ENCODE measurements around the gene CYP8B1.
A peak's percentile ranks its signal among the peaks of the same experiment; 100 is the strongest.
"Not testable (repeated sequence)": the region's sequence is repeated elsewhere in the genome, so short reads cannot be mapped to it uniquely, and the experiment has no call there.

Gene CYP8B1

DNA sequence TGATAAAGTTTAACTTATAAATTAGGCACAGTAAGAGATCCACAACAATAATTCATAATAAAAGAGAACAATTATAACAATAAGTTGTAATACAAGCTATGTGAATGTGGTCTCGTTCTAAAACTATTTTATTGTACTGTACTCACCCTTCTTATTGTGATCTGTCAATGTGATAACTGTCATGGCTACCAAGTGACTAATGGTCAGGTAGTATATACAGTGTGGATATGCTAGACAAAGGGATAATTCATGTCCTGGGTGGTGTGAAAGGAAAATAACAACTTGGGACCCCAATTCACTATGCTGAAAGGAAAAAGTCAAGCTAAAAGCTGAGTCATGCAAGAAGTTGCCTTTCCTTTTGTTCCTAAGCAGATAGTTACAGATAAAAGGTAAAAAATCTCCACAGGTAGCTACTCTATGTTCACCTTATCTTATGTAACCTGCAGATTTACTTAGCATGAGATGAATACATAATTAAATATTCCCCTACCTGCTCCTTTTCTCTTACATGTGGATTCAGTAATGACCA lies 10.7 kb upstream of the CYP8B1 start:
- no peak for DNase-seq (ENCODE audit: low read depth in 2 of 2, low spot score in 1 of 2)

DNA sequence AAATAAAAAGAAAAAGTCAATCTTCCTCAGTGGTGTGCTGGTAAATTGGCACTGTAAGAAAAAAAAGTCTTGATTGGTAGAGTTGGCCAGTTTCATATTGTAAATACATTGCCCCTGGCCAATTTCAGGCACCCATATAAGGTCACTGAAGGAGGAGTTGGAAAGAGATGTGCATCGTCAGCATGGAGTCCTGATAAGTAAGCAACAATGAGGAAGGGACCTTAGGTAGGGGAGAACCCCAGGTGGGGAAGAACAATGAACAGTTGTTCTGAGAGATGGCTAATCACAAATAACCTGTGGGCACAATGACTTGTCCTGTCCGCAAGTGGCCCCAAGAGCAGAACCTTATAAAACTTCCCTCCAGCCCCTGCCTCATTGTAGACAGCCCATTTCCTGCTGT lies 8.6 kb upstream of the CYP8B1 start:
- no peak for DNase-seq (ENCODE audit: low read depth in 2 of 2, low spot score in 1 of 2)

DNA sequence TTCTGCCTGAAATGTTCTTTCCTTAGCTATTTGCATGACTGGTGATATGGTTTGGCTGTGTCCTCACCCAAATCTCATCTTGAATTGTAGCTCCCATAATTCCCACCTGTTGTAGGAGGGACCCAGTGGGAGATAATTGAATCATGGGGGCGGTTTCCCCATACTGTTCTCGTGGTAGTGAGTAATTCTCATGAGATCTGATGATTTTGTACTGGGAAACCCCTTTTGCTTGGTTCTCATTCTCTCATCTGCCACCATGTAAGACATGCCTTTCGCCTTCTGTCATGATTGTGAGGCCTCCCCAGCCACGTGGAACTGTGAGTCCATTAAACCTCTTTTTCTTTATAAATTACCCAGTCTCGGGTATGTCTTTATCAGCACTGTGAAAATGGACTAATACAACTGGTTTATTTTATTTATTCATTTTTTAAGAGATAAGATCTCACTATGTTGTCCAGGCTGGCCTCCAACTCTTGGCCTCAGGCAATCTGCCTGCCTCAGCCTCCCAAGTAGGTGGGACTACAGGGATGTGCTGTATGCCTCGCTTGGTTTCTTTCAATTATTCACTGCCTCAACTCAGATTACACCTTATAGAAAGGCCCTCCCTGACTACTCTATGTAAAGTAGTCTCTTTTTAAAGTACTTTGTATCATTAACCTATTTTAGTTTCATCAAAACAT lies 7.7 kb upstream of the CYP8B1 start:
- not testable (repeated sequence) for DNase-seq (ENCODE audit: low read depth in 2 of 2, low spot score in 1 of 2)

DNA sequence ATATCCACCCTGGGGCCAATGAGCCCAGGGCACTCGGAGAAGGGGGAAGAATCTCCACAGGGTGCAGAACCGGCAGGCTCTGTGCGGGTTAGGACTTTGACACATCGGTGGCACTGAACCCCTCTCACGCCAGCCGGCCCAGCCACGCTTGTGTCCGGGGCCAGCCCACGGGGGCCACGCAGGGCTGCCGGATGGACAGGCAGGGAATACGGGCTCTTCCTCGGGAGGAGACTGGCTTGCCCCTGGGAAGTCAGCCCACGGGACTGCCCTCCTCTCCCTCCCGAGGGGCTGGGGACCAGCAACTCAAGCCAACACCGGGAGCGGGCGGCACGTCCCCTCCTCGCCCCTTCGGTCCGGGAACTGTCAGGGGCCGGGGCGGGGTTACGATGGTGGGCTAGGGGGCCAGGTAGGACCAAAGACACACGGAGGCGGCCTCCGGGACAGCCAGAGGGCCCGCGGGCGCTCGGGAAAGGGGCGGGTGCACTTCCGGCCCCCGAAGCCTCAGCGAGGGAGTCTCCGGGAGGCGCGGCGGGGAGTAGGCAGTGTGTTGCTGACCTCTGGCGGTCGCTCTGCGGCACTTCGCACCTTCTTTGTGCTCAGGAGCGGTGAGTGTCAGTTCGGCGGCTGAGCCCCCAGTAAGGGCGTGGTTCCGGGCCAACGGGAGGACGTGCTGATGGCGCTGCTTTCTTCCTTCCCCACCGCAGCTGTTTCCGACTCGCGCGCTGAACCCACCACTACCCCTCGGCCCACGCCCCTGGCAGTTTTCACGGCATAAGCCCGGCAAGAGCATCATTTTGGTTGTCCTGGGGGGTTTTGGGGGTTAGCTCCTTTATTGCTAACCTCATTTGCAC lies 5.1 kb upstream of the CYP8B1 start:
- peak; percentile 52 to 73 for DNase-seq (ENCODE audit: low read depth in 2 of 2, low spot score in 1 of 2)

- DNase-seq (ENCODE audit: low read depth in 2 of 2, low spot score in 1 of 2): no peak
Observed at GRCh38 chr3:42880183-42880582, 4.5 kb upstream of the CYP8B1 start.

- DNase-seq (ENCODE audit: low read depth in 2 of 2, low spot score in 1 of 2): no peak
Observed at GRCh38 chr3:42877881-42878280, 2.2 kb upstream of the CYP8B1 start.

GRCh38 chr3:42876940-42877720 lies 1.5 kb upstream of the CYP8B1 start:
- no peak for DNase-seq (ENCODE audit: low read depth in 2 of 2, low spot score in 1 of 2)

- no peak for DNase-seq (ENCODE audit: low read depth in 2 of 2, low spot score in 1 of 2)
Observed at GRCh38 chr3:42876401-42876800, 722 bp upstream of the CYP8B1 start.

GRCh38 chr3:42874749-42875148 lies 930 bp downstream of the CYP8B1 start:
- no peak for DNase-seq (ENCODE audit: low read depth in 2 of 2, low spot score in 1 of 2)

GRCh38 chr3:42873221-42873982 lies 2.3 kb downstream of the CYP8B1 start:
- DNase-seq (ENCODE audit: low read depth in 2 of 2, low spot score in 1 of 2): no peak

DNA sequence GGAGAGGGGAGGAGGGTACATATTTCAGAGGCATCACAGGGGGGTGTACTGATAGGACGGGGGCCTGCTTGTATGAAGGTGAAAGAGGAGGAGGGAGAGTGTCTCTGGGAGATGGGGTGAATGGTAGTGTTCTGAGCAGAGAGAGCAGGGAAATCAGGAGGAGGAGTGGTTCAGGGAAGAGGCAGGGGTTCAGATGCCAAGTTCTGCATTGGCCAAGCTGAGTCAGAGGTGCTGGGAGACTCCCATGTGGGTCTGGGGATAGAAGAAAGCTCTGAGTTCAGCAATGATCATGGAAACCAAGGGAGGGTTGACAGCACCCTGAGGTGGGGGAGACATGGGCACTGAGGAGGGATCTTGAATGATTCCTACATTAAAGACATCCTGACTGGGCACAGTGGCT lies 3.0 kb downstream of the CYP8B1 start:
- DNase-seq (ENCODE audit: low read depth in 2 of 2, low spot score in 1 of 2): no peak

DNA sequence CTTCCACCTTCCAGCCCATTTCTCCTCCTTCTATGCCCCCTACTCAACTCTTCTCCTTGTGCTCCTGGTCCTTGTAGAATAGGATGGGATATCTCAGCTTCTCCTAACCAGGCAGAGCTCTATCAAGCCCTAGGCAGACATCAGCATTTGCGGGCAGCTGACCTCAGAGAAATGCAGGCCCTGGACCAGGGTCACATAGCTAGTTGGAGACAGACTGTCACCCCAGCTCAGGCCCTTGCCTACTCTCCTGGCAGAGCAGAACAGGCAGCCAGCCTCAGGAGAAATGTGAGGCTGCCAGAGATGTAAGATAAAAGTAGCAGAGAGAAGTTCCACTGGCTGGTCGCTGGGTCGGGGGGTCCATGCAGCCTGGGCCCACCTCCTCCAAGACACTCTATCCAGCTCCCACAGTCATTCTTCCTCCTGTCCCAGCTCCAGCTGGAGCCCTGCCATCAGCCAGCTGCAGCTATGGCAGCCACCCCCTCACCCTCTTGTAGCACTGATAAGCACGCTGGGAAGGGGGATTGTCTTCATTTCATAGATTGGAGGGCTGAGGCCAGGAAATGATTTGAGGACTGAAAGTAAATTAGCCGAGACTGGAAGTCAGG lies 4.0 kb downstream of the CYP8B1 start:
- DNase-seq (ENCODE audit: low read depth in 2 of 2, low spot score in 1 of 2): no peak

DNA sequence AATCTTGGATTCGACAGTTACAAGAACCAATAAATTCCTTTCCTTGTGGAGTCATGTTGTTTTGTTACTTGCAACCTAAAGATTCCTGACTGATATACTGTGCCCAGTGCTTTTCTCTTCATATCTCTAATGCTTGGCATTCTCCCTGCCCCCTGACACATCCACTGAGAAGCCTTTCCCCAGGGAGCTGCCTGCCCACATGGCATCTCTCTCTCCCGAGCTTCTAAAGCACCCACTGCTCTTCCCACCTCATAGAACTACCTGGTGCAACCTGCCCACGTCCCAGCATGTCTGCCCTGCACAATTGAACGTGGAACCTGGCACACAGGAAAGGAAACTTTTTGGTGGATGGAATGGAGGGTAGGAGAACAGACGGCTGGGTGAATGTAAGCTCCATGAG lies 6.8 kb downstream of the CYP8B1 start:
- no peak for DNase-seq (ENCODE audit: low read depth in 2 of 2, low spot score in 1 of 2)

DNA sequence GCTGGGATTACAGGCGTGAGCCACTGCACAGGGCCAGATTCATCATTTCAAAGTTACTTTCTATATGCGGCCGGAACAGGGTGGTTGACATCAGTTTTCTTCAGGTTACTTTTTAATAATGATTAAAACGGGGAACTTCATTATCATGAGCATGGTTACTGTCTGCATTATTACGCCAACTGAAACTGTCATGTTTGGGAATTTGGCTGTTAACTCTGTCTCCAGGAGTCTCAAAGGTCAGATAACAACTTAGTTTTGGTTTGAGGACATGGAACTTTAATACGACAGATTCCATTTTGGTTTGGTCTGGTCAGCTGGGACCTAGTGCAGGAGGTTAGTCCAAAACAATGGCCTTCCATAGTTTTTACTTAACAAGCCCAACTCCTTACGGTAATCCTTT lies 8.5 kb downstream of the CYP8B1 start:
- DNase-seq (ENCODE audit: low read depth in 2 of 2, low spot score in 1 of 2): no peak

DNA sequence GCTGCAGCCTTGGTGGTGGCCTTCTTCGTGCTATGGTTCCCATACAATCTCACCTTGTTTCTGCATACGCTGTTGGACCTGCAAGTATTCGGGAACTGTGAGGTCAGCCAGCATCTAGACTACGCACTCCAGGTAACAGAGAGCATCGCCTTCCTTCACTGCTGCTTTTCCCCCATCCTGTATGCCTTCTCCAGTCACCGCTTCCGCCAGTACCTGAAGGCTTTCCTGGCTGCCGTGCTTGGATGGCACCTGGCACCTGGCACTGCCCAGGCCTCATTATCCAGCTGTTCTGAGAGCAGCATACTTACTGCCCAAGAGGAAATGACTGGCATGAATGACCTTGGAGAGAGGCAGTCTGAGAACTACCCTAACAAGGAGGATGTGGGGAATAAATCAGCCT lies 10.4 kb downstream of the CYP8B1 start:
- DNase-seq (ENCODE audit: low read depth in 2 of 2, low spot score in 1 of 2): no peak

DNA sequence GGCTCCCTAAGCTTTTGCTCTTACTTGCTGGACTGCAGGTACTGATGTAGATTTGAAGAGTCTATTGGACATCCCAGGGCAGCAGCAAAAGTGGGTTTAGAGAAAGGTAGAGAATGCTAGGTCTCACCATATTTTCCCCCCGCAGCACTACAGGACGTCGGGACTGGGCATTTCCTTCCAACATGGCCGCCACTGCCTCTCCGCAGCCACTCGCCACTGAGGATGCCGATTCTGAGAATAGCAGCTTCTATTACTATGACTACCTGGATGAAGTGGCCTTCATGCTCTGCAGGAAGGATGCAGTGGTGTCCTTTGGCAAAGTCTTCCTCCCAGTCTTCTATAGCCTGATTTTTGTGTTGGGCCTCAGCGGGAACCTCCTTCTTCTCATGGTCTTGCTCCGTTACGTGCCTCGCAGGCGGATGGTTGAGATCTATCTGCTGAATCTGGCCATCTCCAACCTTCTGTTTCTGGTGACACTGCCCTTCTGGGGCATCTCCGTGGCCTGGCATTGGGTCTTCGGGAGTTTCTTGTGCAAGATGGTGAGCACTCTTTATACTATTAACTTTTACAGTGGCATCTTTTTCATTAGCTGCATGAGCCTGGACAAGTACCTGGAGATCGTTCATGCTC lies 11.2 kb downstream of the CYP8B1 start:
- DNase-seq (ENCODE audit: low read depth in 2 of 2, low spot score in 1 of 2): no peak

- no peak for DNase-seq (ENCODE audit: low read depth in 2 of 2, low spot score in 1 of 2)
Observed at GRCh38 chr3:42856544-42856943, 19.1 kb downstream of the CYP8B1 start.

- DNase-seq (ENCODE audit: low read depth in 2 of 2, low spot score in 1 of 2): no peak
Observed at GRCh38 chr3:42855547-42856380, 19.9 kb downstream of the CYP8B1 start.

DNA sequence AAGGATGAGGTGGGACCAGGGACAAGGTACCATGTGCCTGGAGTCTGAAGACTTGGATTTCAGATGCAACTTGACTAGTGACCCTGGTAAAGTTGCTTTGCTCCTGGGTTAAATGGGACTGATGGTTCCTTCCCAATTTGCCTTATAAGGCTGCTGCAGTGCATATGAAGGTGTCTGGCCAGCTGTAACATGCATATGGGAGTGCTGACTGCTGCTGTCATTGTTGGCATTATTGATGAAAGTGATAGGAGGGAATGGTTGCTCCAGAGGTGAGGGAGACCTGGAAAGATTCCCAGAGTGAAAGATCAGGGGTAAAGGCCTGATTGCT lies 20.5 kb downstream of the CYP8B1 start:
- no peak for DNase-seq (ENCODE audit: low read depth in 2 of 2, low spot score in 1 of 2)
